Liver (tissue), 9 donors: ENCODE measurements around the gene MTCH1. TPM values are rescaled to one million over a fixed set of nuclear protein-coding genes. Genes with fewer than 3 reads are reported as not detected.

ENCODE experiments used
- DNase-seq: peaks from one replicate; pipeline ENCODE4 v3.0.0-alpha.2; 2017; ENCODE audit warnings: low spot score
- H3K27ac ChIP-seq, 2 donors: one replicate each; pipeline ENCODE4 v1.7.0; 2013; ENCODE audit warnings: inconsistent platforms in 2 of 2, low read length in 2 of 2, control low read depth in 1 of 2, low read depth in 1 of 2, mild to moderate bottlenecking in 1 of 2
- H3K27me3 ChIP-seq, 4 donors: one replicate each; pipeline versions ENCODE4 v1.6.1 to v1.7.0; 2013; ENCODE audit warnings: low read length in 3 of 4, inconsistent platforms in 1 of 4, mild to moderate bottlenecking in 1 of 4, moderate library complexity in 1 of 4; ENCODE audit not compliant: control insufficient read depth in 4 of 4, insufficient read depth in 4 of 4
- H3K36me3 ChIP-seq, 4 donors: one replicate each; pipeline versions ENCODE4 v1.6.1 to v1.7.0; 2013; ENCODE audit warnings: low read length in 3 of 4, mild to moderate bottlenecking in 3 of 4, low read depth in 1 of 4, moderate library complexity in 1 of 4; ENCODE audit not compliant: control insufficient read depth in 4 of 4, insufficient read depth in 3 of 4
- H3K4me1 ChIP-seq, 4 donors: one replicate each; pipeline versions ENCODE4 v1.6.1 to v1.7.0; 2013; ENCODE audit warnings: low read length in 3 of 4, mild to moderate bottlenecking in 3 of 4, moderate library complexity in 1 of 4; ENCODE audit not compliant: control insufficient read depth in 4 of 4, insufficient read depth in 4 of 4
- H3K4me3 ChIP-seq, 3 donors: one replicate each; pipeline versions ENCODE4 v1.6.1 to v1.7.0; 2013; ENCODE audit warnings: low read length in 3 of 3, control low read depth in 1 of 3, low read depth in 1 of 3, mild to moderate bottlenecking in 1 of 3
- H3K9ac ChIP-seq, 2 donors: one replicate each; pipeline ENCODE4 v1.7.0; 2013; ENCODE audit warnings: low read length in 2 of 2, mild to moderate bottlenecking in 2 of 2, moderate library complexity in 2 of 2, control low read depth in 1 of 2, low read depth in 1 of 2
- H3K9me3 ChIP-seq, 4 donors: one replicate each; pipeline versions ENCODE4 v1.6.1 to v1.7.0; 2013; ENCODE audit warnings: low read length in 3 of 4; ENCODE audit not compliant: control insufficient read depth in 4 of 4
- EGR1 ChIP-seq, 2 donors: IDR thresholded peaks; 2 replicates each; pipeline ENCODE4 v1.6.1; 2016 to 2018; ENCODE audit warnings: antibody characterized with exemption in 2 of 2, low read depth in 2 of 2
- FOXA1 ChIP-seq: IDR thresholded peaks from 2 replicates; pipeline ENCODE4 v1.6.1; 2016; ENCODE audit warnings: antibody characterized with exemption
- FOXA2 ChIP-seq: IDR thresholded peaks from 2 replicates; pipeline ENCODE4 v1.6.1; 2016; ENCODE audit warnings: antibody characterized with exemption
- GABPA ChIP-seq, 2 donors: IDR thresholded peaks in 1 of 2; conservative IDR thresholded peaks in 1 of 2; 2 replicates each; pipeline ENCODE4 v1.6.1; 2016; ENCODE audit warnings: antibody characterized with exemption in 2 of 2, mild to moderate bottlenecking in 1 of 2, moderate library complexity in 1 of 2
- HNF4A ChIP-seq, 2 donors: conservative IDR thresholded peaks; 2 replicates each; pipeline ENCODE4 v1.6.1; 2016; ENCODE audit warnings: antibody characterized with exemption in 2 of 2, mild to moderate bottlenecking in 2 of 2
- HNF4G ChIP-seq: IDR thresholded peaks from 2 replicates; pipeline ENCODE4 v1.6.1; 2016; ENCODE audit warnings: antibody characterized with exemption
- JUND ChIP-seq, 2 donors: IDR thresholded peaks; 2 replicates each; pipeline ENCODE4 v1.6.1; 2016; ENCODE audit warnings: antibody characterized with exemption in 2 of 2
- RAD21 ChIP-seq, 2 donors: IDR thresholded peaks; 2 replicates each; pipeline ENCODE4 v1.6.1; 2016; ENCODE audit warnings: antibody characterized with exemption in 2 of 2, mild to moderate bottlenecking in 2 of 2
- RXRA ChIP-seq, 2 donors: IDR thresholded peaks; 2 replicates each; pipeline ENCODE4 v1.6.1; 2017 to 2018; ENCODE audit warnings: antibody characterized with exemption in 2 of 2, mild to moderate bottlenecking in 1 of 2
- SP1 ChIP-seq: IDR thresholded peaks from 2 replicates; pipeline ENCODE4 v1.6.1; 2018; ENCODE audit warnings: antibody characterized with exemption, mild to moderate bottlenecking
- TAF1 ChIP-seq: conservative IDR thresholded peaks from 2 replicates; pipeline ENCODE4 v1.6.1; 2016; ENCODE audit warnings: antibody characterized with exemption, mild to moderate bottlenecking
- YY1 ChIP-seq: IDR thresholded peaks from 2 replicates; pipeline ENCODE4 v1.6.1; 2016; ENCODE audit warnings: antibody characterized with exemption, mild to moderate bottlenecking
- WGBS: extraction: QIAGEN DNeasy Blood & Tissue Kit; methylation state at CpG from one replicate; pipeline ENCODE4 v1.1.7; 2013; 5-methylcytosine and 5-hydroxymethylcytosine counted together
- polyA plus RNA-seq, 2 donors: library from polyadenylated mRNA; stranded (reverse) in 1 of 2; unstranded in 1 of 2; fragments of 200-250 nt in 1 of 2; fragments of >200 nt in 1 of 2; fragmentation: Nextera tagmentation in 1 of 2; extraction: Ambion mirVana in 1 of 2; gene quantifications; one replicate each; pipeline versions ENCODE4 v1.2.1 to v1.2.3, GENCODE V29; 2013 to 2015
- total RNA-seq, 2 donors: library from RNA; depleted of rRNA; stranded (reverse); fragments of >200 nt; gene quantifications; one replicate each; pipeline ENCODE4 v1.2.3, GENCODE V29; 2014
- TF ChIP-seq, protein P1 (sequence below): IDR thresholded peaks from 2 replicates; pipeline ENCODE4 v1.6.1; 2016; ENCODE audit warnings: antibody characterized with exemption
- TF ChIP-seq, protein P2 (sequence below): IDR thresholded peaks from 2 replicates; pipeline ENCODE4 v1.6.1; 2016; ENCODE audit warnings: antibody characterized with exemption
- TF ChIP-seq, protein P3 (sequence below): IDR thresholded peaks from 2 replicates; pipeline ENCODE4 v1.6.1; 2016; ENCODE audit warnings: antibody characterized with exemption, mild to moderate bottlenecking
- TF ChIP-seq, protein P4 (sequence below): IDR thresholded peaks from 2 replicates; pipeline ENCODE4 v1.6.1; 2016; ENCODE audit warnings: antibody characterized with exemption
- TF ChIP-seq, protein P5 (sequence below): fragments of 150-350 bp; IDR thresholded peaks from 2 replicates; pipeline ENCODE4 v1.5.1; 2017; ENCODE audit warnings: improper control_type of control experiment, low read depth, low read length; ENCODE audit not compliant: missing input control
- donor health status: healthy.
- donor health status: healthy.
- donor health status: healthy.
- donor health status: healthy.
- donor health status: healthy.

The MTCH1 gene
- total and polyA plus RNA-seq, 4 donors = 61.5 to 79.6 (median 74.1) TPM

DNA sequence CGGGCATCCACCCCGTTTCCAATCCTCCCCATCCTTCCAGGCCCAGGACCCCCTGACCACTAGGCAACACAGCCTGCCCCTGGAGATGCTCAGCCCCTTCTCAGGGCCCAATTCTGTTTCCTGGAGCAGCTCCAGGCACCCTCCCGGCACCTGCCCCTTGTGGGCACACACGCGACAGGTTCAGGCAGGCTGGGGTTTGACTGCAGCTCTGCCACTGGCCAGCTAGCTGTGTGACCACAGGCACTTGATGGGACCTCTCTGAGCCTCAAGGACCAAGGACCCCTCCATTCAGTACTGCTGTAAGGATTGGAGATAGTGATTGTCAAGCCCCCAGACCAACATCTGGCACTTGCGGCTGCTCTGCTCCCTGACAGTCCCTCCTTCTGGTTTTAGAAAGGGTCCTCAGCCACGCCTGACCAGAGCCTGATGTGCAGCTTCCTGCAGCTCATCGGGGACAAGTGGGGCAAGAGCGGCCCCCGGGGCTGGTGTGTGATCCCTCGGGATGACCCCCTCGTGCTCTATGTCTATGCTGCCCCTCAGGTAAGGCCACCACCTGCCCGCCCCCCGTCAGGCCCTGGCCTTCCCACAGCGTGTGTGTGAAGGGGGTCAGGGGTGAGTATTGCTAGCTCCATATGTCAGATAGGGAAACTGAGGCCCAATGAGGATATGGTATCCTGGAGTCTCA lies 41.2 kb upstream of the MTCH1 start:
- DNase-seq = no peak
- Histone ChIP-seq H3K4me1 (peaks cover 8 to 20% (median 17%) of the 10 kb centered on the region in 4 donors), H3K9me3 (no peaks in the 10 kb centered on the region), H3K4me3 (no peak overlapping the region), H3K36me3 (no peaks in the 10 kb centered on the region), H3K27me3 (no peaks in the 10 kb centered on the region), H3K9ac (no peak overlapping the region), H3K27ac (no peak overlapping the region)
- TF ChIP-seq FOXA2 (no peak), TAF1 (no peak), RAD21 (IDR thresholded peaks at IDR 0.05) (no peak), HNF4G (no peak), GABPA (IDR thresholded peaks at IDR 0.05 in 1 of 2, conservative IDR thresholded peaks at IDR 0.05 in 1 of 2) (no peak), JUND (IDR thresholded peaks at IDR 0.05) (no peak)
- TF ChIP-seq, protein P1, sequence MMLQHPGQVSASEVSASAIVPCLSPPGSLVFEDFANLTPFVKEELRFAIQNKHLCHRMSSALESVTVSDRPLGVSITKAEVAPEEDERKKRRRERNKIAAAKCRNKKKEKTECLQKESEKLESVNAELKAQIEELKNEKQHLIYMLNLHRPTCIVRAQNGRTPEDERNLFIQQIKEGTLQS = no peak
- TF ChIP-seq, protein P2, sequence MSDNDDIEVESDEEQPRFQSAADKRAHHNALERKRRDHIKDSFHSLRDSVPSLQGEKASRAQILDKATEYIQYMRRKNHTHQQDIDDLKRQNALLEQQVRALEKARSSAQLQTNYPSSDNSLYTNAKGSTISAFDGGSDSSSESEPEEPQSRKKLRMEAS = no peak
- TF ChIP-seq, protein P3, sequence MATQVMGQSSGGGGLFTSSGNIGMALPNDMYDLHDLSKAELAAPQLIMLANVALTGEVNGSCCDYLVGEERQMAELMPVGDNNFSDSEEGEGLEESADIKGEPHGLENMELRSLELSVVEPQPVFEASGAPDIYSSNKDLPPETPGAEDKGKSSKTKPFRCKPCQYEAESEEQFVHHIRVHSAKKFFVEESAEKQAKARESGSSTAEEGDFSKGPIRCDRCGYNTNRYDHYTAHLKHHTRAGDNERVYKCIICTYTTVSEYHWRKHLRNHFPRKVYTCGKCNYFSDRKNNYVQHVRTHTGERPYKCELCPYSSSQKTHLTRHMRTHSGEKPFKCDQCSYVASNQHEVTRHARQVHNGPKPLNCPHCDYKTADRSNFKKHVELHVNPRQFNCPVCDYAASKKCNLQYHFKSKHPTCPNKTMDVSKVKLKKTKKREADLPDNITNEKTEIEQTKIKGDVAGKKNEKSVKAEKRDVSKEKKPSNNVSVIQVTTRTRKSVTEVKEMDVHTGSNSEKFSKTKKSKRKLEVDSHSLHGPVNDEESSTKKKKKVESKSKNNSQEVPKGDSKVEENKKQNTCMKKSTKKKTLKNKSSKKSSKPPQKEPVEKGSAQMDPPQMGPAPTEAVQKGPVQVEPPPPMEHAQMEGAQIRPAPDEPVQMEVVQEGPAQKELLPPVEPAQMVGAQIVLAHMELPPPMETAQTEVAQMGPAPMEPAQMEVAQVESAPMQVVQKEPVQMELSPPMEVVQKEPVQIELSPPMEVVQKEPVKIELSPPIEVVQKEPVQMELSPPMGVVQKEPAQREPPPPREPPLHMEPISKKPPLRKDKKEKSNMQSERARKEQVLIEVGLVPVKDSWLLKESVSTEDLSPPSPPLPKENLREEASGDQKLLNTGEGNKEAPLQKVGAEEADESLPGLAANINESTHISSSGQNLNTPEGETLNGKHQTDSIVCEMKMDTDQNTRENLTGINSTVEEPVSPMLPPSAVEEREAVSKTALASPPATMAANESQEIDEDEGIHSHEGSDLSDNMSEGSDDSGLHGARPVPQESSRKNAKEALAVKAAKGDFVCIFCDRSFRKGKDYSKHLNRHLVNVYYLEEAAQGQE = no peak
- TF ChIP-seq, protein P4, sequence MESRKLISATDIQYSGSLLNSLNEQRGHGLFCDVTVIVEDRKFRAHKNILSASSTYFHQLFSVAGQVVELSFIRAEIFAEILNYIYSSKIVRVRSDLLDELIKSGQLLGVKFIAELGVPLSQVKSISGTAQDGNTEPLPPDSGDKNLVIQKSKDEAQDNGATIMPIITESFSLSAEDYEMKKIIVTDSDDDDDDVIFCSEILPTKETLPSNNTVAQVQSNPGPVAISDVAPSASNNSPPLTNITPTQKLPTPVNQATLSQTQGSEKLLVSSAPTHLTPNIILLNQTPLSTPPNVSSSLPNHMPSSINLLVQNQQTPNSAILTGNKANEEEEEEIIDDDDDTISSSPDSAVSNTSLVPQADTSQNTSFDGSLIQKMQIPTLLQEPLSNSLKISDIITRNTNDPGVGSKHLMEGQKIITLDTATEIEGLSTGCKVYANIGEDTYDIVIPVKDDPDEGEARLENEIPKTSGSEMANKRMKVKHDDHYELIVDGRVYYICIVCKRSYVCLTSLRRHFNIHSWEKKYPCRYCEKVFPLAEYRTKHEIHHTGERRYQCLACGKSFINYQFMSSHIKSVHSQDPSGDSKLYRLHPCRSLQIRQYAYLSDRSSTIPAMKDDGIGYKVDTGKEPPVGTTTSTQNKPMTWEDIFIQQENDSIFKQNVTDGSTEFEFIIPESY = no peak
- WGBS = 91% methylated on average over 15 of the region's 15 CpGs

DNA sequence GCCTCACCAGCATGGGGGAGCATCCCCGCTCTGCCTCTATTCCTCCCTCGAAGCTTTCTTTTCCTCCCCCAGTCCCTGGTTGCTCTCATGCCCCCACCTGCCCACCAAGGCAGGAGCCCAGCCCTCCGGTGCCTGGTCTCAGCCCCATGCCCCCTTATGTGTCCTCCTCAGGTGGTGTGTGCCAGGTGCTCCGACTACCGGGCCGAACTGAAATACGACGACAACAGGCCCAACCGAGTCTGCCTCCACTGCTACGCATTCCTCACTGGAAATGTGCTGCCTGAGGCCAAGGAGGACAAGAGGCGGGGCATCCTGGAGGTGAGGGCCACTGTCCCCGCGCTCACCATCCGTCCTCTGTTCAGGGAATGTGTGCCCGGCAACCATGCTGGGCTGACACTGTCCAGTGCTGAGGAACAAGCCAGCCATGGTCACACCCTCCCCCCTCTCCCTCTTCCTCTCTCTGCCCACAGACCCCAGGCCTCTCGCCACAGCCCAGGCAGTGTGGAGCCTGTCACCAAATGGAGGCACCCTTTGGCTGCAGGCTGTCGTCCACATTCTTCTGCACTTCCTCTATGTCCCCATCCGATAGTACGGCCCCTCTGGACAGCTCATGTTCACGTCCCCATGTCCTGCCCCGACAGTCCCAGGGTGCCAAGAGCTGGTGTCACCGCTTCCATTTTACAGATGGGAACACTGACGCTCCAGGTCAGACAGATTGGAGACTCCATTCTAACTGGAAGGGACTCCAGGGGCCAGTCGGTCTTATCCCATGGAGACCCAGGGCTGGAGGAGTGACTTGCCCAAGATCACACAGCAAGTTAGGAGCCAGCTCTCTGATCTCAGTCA lies 39.8 kb upstream of the MTCH1 start:
- H3K4me3 ChIP-seq = no peak overlapping the region
- H3K27me3 ChIP-seq = no peaks in the 10 kb centered on the region
- no peaks in the 10 kb centered on the region for H3K36me3 ChIP-seq
- H3K27ac ChIP-seq = no peak overlapping the region
- no peaks in the 10 kb centered on the region for H3K9me3 ChIP-seq
- peaks cover 8 to 23% (median 19%) of the 10 kb centered on the region in 4 donors for H3K4me1 ChIP-seq
- DNase-seq = no peak
- no peak overlapping the region for H3K9ac ChIP-seq
- 92% methylated on average over 24 of the region's 24 CpGs for WGBS
- TF ChIP-seq, protein P3 = no peak
- no peak for TF ChIP-seq GABPA (IDR thresholded peaks at IDR 0.05 in 1 of 2, conservative IDR thresholded peaks at IDR 0.05 in 1 of 2)
- TF ChIP-seq, protein P2 = no peak
- TF ChIP-seq RXRA (IDR thresholded peaks at IDR 0.05) = no peak
- TF ChIP-seq SP1 = no peak
- no peak for TF ChIP-seq FOXA1
- TF ChIP-seq, protein P1 = no peak
- no peak for TF ChIP-seq FOXA2
- no peak for TF ChIP-seq EGR1 (IDR thresholded peaks at IDR 0.05; ENCODE audit: low read depth in 2 of 2)
- TF ChIP-seq HNF4A (conservative IDR thresholded peaks at IDR 0.05) = no peak
- no peak for TF ChIP-seq YY1
- TF ChIP-seq TAF1 = no peak
- TF ChIP-seq, protein P5, sequence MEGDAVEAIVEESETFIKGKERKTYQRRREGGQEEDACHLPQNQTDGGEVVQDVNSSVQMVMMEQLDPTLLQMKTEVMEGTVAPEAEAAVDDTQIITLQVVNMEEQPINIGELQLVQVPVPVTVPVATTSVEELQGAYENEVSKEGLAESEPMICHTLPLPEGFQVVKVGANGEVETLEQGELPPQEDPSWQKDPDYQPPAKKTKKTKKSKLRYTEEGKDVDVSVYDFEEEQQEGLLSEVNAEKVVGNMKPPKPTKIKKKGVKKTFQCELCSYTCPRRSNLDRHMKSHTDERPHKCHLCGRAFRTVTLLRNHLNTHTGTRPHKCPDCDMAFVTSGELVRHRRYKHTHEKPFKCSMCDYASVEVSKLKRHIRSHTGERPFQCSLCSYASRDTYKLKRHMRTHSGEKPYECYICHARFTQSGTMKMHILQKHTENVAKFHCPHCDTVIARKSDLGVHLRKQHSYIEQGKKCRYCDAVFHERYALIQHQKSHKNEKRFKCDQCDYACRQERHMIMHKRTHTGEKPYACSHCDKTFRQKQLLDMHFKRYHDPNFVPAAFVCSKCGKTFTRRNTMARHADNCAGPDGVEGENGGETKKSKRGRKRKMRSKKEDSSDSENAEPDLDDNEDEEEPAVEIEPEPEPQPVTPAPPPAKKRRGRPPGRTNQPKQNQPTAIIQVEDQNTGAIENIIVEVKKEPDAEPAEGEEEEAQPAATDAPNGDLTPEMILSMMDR = no peak
- no peak for TF ChIP-seq HNF4G
